Activated CD4-positive, alpha-beta T cell treated with anti-CD3 and anti-CD28 coated beads for 24 hours (primary cell): ENCODE measurements around the gene SLC5A5.
"Not testable (repeated sequence)": the region's sequence is repeated elsewhere in the genome, so short reads cannot be mapped to it uniquely, and the experiment has no call there.

Source experiments
- DNase-seq, 2 donors: peaks; one replicate each; pipeline ENCODE4 v3.0.0-alpha.2; 2020; ENCODE audit warnings: low read depth in 2 of 2

The SLC5A5 gene

DNA sequence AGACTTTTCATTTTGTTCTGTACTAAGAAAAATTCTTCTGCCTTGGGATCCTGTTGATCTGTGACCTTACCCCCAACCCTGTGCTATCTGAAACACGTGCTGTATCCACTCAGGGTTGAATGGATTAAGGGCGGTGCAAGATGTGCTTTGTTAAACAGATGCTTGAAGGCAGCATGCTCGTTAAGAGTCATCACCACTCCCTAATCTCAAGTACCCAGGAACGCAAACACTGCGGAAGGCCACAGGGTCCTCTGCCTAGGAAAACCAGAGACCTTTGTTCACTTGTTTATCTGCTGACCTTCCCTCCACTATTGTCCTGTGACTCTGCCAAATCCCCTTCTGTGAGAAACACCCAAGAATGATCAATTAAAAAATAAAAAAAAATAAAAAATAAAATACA lies 47.4 kb downstream of the SLC5A5 start:
- DNase-seq, result not testable (repeated sequence)

DNA sequence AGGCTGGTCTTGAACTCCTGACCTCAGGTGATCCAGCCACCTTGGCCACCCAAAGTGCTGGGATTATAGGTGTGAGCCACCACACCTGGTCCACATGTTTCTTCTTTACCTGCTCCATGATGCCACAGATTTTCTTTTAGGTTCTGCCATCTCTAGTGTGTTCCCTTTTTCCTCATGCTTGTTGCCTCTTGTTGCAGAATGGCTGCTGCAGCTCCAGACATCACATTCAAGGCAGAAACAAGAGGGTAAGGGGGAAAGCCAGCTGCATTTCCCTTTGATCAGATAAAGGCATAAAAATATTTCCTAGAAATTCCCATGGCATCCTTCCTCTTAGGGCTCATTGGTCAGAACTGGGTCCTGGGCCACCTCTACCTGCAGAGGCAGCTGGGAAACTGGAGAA lies 48.8 kb downstream of the SLC5A5 start:
- DNase-seq, result no peak

DNA sequence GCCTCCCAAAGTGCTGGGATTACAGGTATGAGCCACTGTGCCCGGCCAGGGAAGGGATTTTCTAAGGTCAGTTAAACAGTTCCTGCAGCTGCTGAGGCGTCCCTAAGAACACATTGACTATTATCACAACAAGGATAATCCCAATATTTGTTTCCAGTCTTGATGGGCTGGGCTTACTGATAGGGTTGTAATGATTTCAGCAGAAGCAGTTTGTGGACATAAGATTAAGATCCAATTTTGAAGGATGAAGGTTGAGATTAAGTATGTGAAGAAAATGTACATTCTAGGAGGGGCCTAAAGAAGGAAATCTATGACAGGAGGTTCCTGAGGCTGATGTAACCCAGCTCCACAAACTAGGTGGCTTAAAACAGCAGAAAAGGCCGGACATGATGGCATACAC lies 50.4 kb downstream of the SLC5A5 start:
- DNase-seq, result no peak

DNA sequence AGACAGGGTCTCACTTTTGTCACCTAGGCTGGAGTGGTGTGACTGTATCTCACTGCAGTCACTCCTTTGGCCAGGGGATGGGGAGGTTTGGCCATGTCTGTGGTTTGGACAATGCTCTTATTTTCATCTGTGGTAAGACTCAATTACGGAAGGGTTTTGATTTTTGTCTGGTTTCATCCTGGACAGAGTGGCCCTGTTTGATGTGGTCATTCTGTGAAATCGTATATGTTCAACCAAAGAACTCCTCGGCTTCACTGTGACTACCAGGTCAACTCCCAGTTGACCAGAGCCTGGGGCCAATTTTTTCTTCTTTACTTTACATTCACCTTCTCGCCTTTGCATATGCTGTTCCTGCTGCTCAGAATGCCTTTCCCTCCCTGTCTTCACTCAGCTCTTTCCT lies 54.3 kb downstream of the SLC5A5 start:
- no peak for DNase-seq

DNA sequence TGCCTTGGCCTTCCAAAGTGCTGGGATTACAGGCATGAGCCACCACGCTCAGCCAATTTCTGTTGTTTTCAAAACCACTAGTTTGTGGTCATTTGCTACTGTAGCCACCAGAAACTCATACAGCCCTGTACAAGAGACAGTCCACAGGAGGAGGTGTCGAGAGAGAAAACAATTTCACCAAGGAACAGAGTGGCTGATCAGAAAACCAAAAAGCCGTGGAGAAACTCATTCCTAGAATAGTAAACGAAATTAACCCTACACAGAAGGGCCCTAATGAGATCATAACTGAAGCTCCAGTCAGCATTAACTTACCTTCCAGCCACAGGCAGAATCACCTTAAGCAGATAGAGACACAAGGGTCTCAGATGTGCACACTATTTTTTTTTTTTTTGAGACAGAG lies 57.3 kb downstream of the SLC5A5 start:
- DNase-seq, result no peak

DNA sequence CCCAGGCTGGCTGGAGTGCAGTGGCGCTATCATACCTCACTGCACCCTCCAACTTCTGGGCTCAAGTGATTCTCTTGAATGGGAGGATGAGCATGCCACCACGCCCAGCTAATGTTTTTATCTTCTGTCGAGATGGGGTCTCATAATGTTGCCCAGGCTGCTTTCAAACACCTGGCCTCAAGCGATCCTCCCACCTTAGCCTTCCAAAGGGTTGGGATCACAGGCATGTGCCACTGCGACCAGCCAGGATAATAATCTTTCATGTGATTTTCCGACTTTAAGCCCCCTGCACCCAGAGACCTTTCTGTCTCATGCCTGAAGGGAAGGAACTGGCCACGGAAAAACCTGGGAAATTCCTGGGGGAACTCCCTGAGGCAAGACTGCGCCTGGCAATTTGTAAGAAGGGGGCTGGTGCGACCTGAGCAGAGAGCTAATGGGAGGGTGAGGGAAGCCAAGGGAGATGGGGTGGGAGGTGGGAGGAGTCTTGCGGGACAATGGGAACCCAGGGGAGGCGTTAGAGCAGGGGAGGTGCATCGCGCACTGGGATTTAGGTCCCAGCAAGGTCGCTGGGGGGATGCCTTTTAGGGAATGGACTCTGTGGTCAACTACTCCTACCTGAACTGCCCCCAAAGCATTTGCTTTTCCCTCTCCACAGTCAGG lies 59.9 kb downstream of the SLC5A5 start:
- DNase-seq, result no peak

DNA sequence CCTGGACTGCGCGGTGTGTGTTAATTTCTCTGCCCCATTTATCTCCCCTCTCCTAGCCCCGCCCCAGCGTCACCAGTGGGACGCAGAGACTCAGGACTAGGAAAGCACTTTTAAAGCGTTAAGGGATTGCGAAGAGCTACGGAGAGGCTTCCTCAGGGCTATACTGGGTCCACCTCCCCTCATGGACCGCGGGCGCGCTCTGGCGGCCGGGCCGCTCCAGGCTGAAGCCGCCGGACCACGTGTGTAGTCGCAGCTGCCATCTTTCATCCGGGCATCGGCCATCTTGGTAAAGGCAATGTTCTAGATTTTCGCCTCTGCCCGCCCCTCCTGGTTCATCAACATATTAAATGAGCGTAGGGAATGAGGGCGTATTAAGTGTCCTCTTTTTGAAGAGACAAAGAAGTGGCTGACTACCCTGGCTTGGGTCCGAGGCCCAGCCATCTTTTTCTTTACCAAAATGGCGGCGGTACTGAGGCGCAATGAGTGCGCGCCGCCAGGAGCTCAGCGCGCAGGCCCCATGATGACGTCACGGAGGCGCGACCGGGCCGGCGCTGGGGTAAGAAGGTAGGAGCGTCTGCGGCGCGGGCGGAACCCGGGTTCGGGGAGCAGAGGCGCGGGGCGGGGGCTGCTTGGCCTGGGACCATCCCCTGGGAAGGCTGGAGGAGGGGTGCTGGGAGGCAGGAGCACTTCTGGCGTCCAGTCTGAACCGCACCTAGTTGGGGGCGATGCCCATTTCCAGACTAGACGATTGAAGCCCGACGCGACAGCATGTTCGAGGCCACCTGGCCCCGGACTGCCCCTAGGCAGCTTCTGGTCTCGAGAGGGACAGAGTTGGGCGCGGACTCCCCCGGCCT lies 61.0 kb downstream of the SLC5A5 start, which contains the start of gene CCDC124:
TSS of gene CCDC124 (plus strand) at position 531 of the 854 bp plus-strand sequence. CDS start 3,406 bp downstream, outside the sequence.
- peak; percentile 85 to 87 for DNase-seq

DNA sequence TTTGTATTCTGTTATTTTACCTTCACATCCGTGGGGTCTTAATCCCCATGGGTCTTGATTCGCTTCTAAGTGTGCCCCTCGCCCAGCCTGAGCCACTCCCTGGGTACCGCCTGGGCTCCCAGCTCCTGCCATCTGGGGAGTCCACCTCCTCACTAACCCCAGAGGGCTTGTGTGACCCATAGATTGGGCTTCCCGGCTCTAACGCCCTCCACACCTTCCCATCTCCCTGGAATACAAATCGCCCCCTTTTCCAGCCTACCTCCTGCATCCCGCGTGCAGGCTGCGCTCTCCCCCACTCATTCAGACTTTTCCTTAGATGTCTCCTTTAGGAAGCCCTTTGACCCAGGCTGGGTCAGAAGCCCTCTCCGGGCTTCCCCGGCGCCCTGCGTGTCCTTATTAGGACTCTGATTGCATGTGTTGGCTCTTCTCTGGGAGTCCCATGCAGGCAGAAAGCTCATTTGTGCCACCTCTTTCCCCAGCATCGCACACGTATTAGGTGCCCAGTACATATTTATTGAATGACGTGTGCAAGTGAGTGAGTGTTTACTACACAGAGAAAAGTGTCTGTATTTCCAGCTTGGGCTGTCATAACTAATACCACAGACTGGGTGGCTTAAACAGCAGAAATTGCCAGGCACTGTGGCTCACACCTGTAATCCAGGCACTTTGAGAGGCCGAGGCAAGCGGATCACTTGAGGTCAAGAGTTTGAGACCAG lies 61.8 kb downstream of the SLC5A5 start:
- no peak for DNase-seq

DNA sequence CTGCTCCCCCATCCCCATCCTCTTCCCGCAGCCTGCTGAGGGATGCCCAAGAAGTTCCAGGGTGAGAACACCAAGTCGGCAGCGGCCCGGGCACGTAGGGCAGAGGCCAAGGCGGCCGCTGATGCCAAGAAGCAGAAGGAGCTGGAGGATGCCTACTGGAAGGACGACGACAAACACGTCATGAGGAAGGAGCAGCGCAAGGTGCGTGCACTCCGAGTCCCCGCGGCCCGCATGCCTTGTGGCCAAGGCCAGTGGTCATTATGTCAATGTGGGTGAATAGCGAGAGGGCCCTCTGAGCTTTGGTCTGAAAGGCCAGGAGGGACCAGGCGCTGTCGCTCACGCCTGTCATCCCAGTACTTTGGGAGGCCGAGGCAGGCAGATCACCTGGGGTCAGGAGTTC lies 64.6 kb downstream of the SLC5A5 start:
- no peak for DNase-seq

DNA sequence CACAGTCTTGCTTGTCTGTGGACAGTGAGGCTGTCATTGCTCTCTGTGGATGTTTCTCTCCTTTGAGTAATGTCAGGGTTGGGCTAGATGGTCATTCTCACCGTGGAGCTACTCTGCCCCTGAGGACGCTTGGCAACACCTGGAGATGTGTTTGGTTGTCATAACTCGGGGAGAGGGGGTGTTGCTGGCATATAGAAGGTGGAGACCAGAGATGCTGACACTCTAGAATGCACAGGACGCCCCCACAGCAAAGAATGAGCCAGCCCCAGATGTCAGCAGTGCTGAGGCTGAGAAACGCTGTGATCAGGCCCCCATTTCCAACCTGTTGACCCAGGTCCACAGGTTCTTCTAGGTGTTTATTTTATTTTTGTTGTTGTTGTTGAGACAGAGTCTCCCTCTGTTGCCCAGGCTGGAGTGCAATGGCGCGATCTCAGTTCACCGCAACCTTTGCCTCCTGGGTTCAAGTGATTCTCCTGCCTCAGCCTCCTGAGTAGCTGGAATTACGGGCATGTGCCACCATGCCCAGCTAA lies 65.7 kb downstream of the SLC5A5 start:
- no peak for DNase-seq

DNA sequence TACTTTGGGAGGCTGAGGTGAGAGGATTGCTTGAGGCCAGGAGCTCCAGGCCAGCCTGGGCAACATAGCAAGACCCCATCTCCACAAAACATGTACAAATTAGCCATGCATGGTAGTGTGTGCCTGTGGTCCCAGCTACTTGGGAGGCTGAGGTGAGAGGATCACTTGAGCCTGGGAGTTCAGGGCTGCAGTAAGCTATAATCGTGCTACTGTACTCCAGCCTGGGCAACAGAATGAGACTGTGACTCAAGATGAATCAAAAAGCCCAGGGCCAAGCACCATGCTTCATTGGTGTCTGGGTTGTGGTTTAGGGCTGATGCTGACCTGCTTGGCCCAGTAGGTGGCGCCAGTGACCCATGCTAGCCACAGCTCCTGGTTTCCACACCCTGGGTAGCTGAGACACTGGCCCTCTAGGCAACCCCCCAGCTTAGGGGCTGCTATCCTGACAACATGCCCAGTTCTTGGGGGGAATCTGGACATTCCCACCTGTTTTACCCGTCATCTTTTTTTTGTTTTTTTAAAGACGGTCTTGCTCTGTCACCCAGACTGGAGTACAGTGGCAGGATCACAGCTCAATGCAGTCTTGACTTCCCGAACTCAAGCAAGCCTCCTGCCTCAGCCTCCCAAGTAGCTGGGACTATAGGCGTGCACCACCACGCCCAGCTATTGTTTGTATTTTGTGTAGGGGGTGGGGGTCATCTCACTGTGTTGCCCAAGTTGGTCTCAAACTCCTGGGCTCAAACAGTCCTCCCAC lies 66.5 kb downstream of the SLC5A5 start:
- peak; percentile 72 to 80 for DNase-seq

DNA sequence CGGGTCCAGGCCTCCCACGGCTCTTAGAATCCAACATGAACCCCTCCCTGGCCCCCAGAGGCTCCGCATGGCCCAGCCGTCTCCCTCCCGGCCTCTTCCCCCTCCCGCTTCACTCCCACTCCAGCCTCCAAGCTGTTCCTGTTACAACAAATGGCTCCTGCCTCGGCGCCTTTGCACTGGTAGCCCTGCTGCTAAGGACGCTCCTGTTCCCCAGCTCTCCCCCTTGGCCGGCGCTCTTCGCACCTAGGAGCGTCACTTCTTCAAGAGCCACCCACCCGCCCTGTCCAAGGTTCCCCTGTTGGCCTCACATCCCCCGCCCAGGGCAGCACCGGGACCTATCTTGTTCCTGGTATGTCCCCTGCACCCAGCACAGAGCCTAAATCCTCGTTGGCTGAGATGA lies 70.4 kb downstream of the SLC5A5 start:
- no peak for DNase-seq

DNA sequence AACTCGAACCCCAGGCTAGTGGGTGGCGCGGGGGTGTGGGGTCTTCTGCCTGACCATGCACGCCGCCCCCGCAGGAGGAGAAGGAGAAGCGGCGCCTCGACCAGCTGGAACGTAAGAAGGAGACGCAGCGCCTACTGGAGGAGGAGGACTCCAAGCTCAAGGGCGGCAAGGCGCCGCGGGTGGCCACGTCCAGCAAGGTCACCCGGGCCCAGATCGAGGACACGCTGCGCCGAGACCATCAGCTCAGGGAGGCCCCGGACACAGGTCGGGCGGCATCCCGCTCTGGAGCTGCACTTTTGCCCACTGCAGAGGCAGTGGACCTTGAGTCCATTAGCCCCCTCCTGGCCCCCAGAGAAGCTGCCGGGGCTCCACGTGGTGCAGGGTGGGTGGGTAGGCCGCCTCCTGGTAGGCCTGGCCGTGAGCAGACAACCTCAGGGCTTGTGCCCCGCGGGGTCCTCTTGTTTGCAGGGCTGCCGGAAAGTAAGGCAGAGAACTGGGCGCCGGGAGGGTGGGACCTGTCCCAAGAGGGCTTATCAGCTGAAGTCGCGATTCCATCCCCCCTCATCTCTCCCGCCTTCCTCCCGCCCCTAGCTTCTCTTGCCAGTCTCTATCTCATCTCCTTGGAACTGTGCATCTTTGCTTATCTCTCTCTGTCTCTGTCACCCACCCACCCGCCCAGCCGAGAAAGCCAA lies 71.0 kb downstream of the SLC5A5 start:
- no peak for DNase-seq

DNA sequence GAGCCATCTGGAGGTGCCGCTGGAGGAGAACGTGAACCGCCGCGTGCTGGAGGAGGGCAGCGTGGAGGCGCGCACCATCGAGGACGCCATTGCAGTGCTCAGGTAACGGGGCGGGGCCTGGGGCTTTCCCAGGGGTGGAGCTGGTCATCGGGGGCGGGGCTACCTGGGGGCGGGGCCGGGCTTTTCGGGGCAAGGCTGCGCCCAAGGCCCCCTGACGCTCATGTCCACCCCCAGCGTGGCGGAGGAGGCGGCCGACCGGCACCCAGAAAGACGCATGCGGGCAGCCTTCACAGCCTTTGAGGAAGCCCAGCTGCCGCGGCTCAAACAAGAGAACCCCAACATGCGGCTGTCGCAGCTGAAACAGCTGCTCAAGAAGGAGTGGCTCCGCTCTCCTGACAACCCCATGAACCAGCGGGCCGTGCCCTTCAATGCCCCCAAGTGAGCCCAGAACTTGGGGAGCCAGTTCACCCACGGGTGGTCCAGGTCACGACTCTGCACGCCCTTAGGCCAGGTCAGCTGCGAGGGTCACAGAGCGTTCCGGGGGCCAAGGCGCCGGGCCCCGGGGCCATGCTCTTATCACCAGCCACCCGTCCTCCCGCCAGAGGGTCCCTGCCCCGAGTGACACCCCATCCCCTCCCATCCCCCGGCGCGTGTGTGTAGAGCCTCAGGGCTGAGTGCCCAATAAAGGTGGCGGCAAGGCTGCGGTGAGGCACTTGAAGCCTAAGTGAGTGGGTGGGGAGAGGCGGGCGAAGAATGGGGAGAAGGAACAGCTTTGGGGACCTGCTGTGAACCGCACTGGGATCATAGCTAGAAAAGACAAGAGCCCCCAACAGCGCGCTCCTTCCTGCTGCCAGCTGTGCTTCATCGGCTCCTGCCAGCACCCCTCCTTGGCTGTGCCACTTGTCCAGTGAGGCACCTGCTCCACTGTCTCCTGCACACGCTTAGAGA lies 71.8 kb downstream of the SLC5A5 start:
- no peak for DNase-seq

DNA sequence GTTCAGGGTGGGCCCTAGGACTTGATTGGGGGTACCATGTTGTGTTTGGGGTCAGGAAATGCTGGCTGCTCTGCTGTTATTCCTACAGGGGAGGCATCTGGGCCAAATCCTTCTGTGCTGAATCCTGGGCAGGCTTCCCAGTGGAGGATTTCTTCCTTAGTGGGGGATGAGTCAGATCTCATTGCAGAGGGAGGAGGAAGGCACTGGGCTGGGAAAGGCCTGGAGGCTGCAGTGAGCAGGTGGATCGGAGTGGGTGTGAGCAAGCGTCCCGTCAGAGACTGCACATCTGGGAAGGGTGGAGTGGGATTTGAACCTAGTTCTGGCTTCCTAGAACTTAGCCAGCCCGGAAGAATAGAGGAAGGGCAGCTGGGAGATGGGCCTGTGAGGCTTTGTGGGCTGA lies 72.6 kb downstream of the SLC5A5 start:
- DNase-seq, result no peak
